ENCODE results near the gene AKR1C3. TPM values are rescaled to one million over a fixed set of nuclear protein-coding genes. Genes with fewer than 3 reads are reported as not detected.
A peak's percentile ranks its signal among the peaks of the same experiment; 100 is the strongest.
"Not testable (repeated sequence)": the region's sequence is repeated elsewhere in the genome, so short reads cannot be mapped to it uniquely, and the experiment has no call there.

The AKR1C3 gene
- total RNA-seq, 1 donor from 2014 or later: 0.89 TPM

GRCh38 chr10:5060791-5061190 lies 33.4 kb upstream of the AKR1C3 start:
- H3K9me3 Mint-ChIP-seq (ENCODE audit: unreplicated experiment); H3K27me3 Mint-ChIP-seq (ENCODE audit: unreplicated experiment); H3K27ac Mint-ChIP-seq (ENCODE audit: unreplicated experiment); DNase-seq (ENCODE audit: extremely low spot score, unreplicated experiment); H3K36me3 Mint-ChIP-seq (ENCODE audit: unreplicated experiment); H3K4me3 Mint-ChIP-seq (ENCODE audit: unreplicated experiment); H3K4me1 Mint-ChIP-seq (ENCODE audit: unreplicated experiment): not testable (repeated sequence)

GRCh38 chr10:5064656-5065055 lies 29.6 kb upstream of the AKR1C3 start:
- Mint-ChIP-seq H3K27ac (ENCODE audit: unreplicated experiment) (no peak overlapping the region), H3K4me1 (ENCODE audit: unreplicated experiment) (no peaks in the 10 kb centered on the region)

GRCh38 chr10:5068274-5068984 lies 25.8 kb upstream of the AKR1C3 start:
- Mint-ChIP-seq H3K9me3 (ENCODE audit: unreplicated experiment) (peaks cover 4% of the 10 kb centered on the region), H3K27me3 (ENCODE audit: unreplicated experiment) (no peaks in the 10 kb centered on the region), H3K4me3 (ENCODE audit: unreplicated experiment) (no peak overlapping the region), H3K36me3 (ENCODE audit: unreplicated experiment) (no peaks in the 10 kb centered on the region), H3K27ac (ENCODE audit: unreplicated experiment) (no peak overlapping the region), H3K4me1 (ENCODE audit: unreplicated experiment) (peaks cover 17% of the 10 kb centered on the region)
- no peak for TF ChIP-seq CTCF (IDR thresholded peaks at IDR 0.05)
- no peak for DNase-seq (ENCODE audit: extremely low spot score, unreplicated experiment)

More at GRCh38 chr10:5064656-5065055, 29.6 kb upstream of the AKR1C3 start:
- Mint-ChIP-seq H3K36me3 (ENCODE audit: unreplicated experiment) (no peaks in the 10 kb centered on the region), H3K27me3 (ENCODE audit: unreplicated experiment) (no peaks in the 10 kb centered on the region), H3K4me3 (ENCODE audit: unreplicated experiment) (no peak overlapping the region), H3K9me3 (ENCODE audit: unreplicated experiment) (no peaks in the 10 kb centered on the region)
- no peak for DNase-seq (ENCODE audit: extremely low spot score, unreplicated experiment)
- TF ChIP-seq CTCF (IDR thresholded peaks at IDR 0.05): no peak

GRCh38 chr10:5070648-5071410 lies 23.4 kb upstream of the AKR1C3 start:
- H3K36me3 Mint-ChIP-seq (ENCODE audit: unreplicated experiment): no peaks in the 10 kb centered on the region
- no peak overlapping the region for H3K4me3 Mint-ChIP-seq (ENCODE audit: unreplicated experiment)
- H3K27ac Mint-ChIP-seq (ENCODE audit: unreplicated experiment): peak overlapping the region; percentile 70
- no peak for TF ChIP-seq CTCF (IDR thresholded peaks at IDR 0.05)
- H3K9me3 Mint-ChIP-seq (ENCODE audit: unreplicated experiment): peaks cover 8% of the 10 kb centered on the region
- DNase-seq (ENCODE audit: extremely low spot score, unreplicated experiment): no peak
- H3K27me3 Mint-ChIP-seq (ENCODE audit: unreplicated experiment): peaks cover 2% of the 10 kb centered on the region
- peaks cover 17% of the 10 kb centered on the region for H3K4me1 Mint-ChIP-seq (ENCODE audit: unreplicated experiment)

- peaks cover 8% of the 10 kb centered on the region for H3K9me3 Mint-ChIP-seq (ENCODE audit: unreplicated experiment)
- DNase-seq (ENCODE audit: extremely low spot score, unreplicated experiment): no peak
- no peaks in the 10 kb centered on the region for H3K36me3 Mint-ChIP-seq (ENCODE audit: unreplicated experiment)
- H3K27me3 Mint-ChIP-seq (ENCODE audit: unreplicated experiment): peaks cover 6% of the 10 kb centered on the region
- peak overlapping the region; percentile 21 for H3K4me3 Mint-ChIP-seq (ENCODE audit: unreplicated experiment)
- TF ChIP-seq CTCF (IDR thresholded peaks at IDR 0.05): no peak
- H3K27ac Mint-ChIP-seq (ENCODE audit: unreplicated experiment): peak overlapping the region; percentile 70
- H3K4me1 Mint-ChIP-seq (ENCODE audit: unreplicated experiment): peaks cover 17% of the 10 kb centered on the region
Measured at GRCh38 chr10:5071411-5072198, 22.6 kb upstream of the AKR1C3 start.

Measured in osteocyte (in vitro differentiated cells).